Mesendoderm (in vitro differentiated cells): ENCODE results near the gene OR2AP1.
"Not testable (repeated sequence)": the region's sequence is repeated elsewhere in the genome, so short reads cannot be mapped to it uniquely, and the experiment has no call there.

Source experiments
- DNase-seq: peaks from one replicate; pipeline ENCODE4 v3.0.0; 2013
- H2AK5ac ChIP-seq: 2 replicates; pipeline ENCODE4 v1.6.1; 2013; ENCODE audit warnings: low read length, inconsistent platforms
- H2BK120ac ChIP-seq: 2 replicates; pipeline ENCODE4 v1.6.1; 2013; ENCODE audit warnings: low read depth, mild to moderate bottlenecking, low read length, moderate library complexity, mixed read lengths
- H2BK15ac ChIP-seq: replicated peaks from 2 replicates; pipeline ENCODE4 v1.6.1; 2013; ENCODE audit warnings: low read depth, mild to moderate bottlenecking, moderate library complexity
- H2BK5ac ChIP-seq: 2 replicates; pipeline ENCODE4 v1.6.1; 2013; ENCODE audit warnings: low read length, inconsistent platforms
- H3K18ac ChIP-seq: 2 replicates; pipeline ENCODE4 v1.6.1; 2013; ENCODE audit warnings: mild to moderate bottlenecking, low read length, mixed read lengths
- H3K23ac ChIP-seq: one replicate; pipeline ENCODE4 v1.6.1; 2013; ENCODE audit warnings: low read length
- H3K27ac ChIP-seq: 2 replicates; pipeline ENCODE4 v1.5.1; 2013; ENCODE audit warnings: low read depth, mild to moderate bottlenecking, inconsistent platforms, low read length, moderate library complexity
- H3K27me3 ChIP-seq: 2 replicates; pipeline ENCODE4 v1.6.1; 2013; ENCODE audit warnings: low read length, control low read depth, mild to moderate bottlenecking, inconsistent platforms; ENCODE audit not compliant: insufficient read depth, poor library complexity
- H3K36me3 ChIP-seq: 2 replicates; pipeline ENCODE4 v1.6.1; 2013; ENCODE audit warnings: low read length, inconsistent platforms; ENCODE audit not compliant: control insufficient read depth, insufficient read depth
- H3K4ac ChIP-seq: one replicate; pipeline ENCODE4 v1.6.1; 2013; ENCODE audit warnings: low read depth, mild to moderate bottlenecking, low read length, moderate library complexity
- H3K4me1 ChIP-seq: 2 replicates; pipeline ENCODE4 v1.6.1; 2013; ENCODE audit warnings: low read depth, low read length, inconsistent platforms; ENCODE audit not compliant: control insufficient read depth
- H3K4me2 ChIP-seq: 2 replicates; pipeline ENCODE4 v1.6.1; 2013; ENCODE audit warnings: low read length
- H3K4me3 ChIP-seq: 2 replicates; pipeline ENCODE4 v1.5.1; 2013; ENCODE audit warnings: mild to moderate bottlenecking, low read length
- H3K56ac ChIP-seq: one replicate; pipeline ENCODE4 v1.6.1; 2013; ENCODE audit warnings: low read length
- H3K79me1 ChIP-seq: 2 replicates; pipeline ENCODE4 v1.6.1; 2013; ENCODE audit warnings: low read length, inconsistent platforms
- H3K79me2 ChIP-seq: 2 replicates; pipeline ENCODE4 v1.6.1; 2013; ENCODE audit warnings: mild to moderate bottlenecking, low read length; ENCODE audit not compliant: control insufficient read depth, insufficient read depth
- H3K9ac ChIP-seq: 2 replicates; pipeline ENCODE4 v1.6.1; 2013; ENCODE audit warnings: low read length, inconsistent platforms
- H4K5ac ChIP-seq: one replicate; pipeline ENCODE4 v1.6.1; 2013; ENCODE audit warnings: low read length
- H4K8ac ChIP-seq: one replicate; pipeline ENCODE4 v1.6.1; 2013; ENCODE audit warnings: low read depth, mild to moderate bottlenecking, control low read depth, low read length, moderate library complexity
- WGBS: extraction: QIAGEN DNeasy Blood & Tissue Kit; methylation state at CpG from one replicate; pipeline ENCODE4 v1.1.7; 2013; ENCODE audit warnings: low lambda C conversion rate, missing lambda C conversion rate; ENCODE audit not compliant: insufficient coverage; ENCODE audit errors: extremely low coverage; 5-methylcytosine and 5-hydroxymethylcytosine counted together

The OR2AP1 gene

DNA sequence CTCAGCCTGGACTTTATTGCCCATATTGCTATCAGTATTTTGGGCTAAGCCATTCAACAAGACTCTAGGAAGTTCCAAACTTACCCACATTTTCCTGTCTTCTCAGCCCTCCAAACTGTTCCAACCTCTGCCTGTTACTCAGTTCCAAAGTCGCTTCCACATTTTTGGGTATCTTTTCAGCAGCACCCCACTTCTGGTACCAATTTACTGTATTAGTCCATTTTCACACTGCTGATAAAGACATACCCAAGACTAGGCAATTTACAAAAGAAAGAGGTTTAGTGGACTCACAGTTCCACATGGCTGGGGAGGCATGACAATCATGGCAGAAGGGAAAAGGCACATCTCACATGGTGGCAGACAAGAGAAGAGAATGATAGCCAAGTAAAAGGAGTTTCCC lies 1.6 kb upstream of the OR2AP1 start:
- not testable (repeated sequence) for H3K56ac ChIP-seq, H2BK15ac ChIP-seq, DNase-seq, H3K4me1 ChIP-seq, H3K4me3 ChIP-seq, H3K79me2 ChIP-seq, H3K9ac ChIP-seq, H2BK120ac ChIP-seq, H3K36me3 ChIP-seq, H3K79me1 ChIP-seq, H2BK5ac ChIP-seq, H3K27me3 ChIP-seq, H2AK5ac ChIP-seq, H3K4ac ChIP-seq, H3K18ac ChIP-seq, H3K23ac ChIP-seq, H3K27ac ChIP-seq, H4K8ac ChIP-seq, H3K4me2 ChIP-seq, H4K5ac ChIP-seq
- WGBS = no CpG with 5 or more reads among the region's 1 CpG

GRCh38 chr12:55582066-55582465 lies 9.8 kb downstream of the OR2AP1 start:
- Histone ChIP-seq H4K5ac (no peak overlapping the region), H2BK120ac (no peak overlapping the region), H2BK5ac (no peak overlapping the region), H3K23ac (no peak overlapping the region), H3K4ac (no peak overlapping the region), H3K79me1 (no peaks in the 10 kb centered on the region), H4K8ac (no peak overlapping the region), H3K9ac (no peak overlapping the region), H3K4me3 (no peak overlapping the region), H2BK15ac (no peak overlapping the region), H3K79me2 (no peaks in the 10 kb centered on the region), H3K27ac (no peak overlapping the region), H3K27me3 (no peaks in the 10 kb centered on the region), H3K56ac (no peak overlapping the region), H2AK5ac (no peak overlapping the region), H3K36me3 (no peaks in the 10 kb centered on the region), H3K4me2 (no peak overlapping the region), H3K4me1 (no peaks in the 10 kb centered on the region), H3K18ac (no peak overlapping the region)
- DNase-seq = no peak
- WGBS = no CpG with 5 or more reads among the region's 2 CpGs

GRCh38 chr12:55585817-55586216 lies 13.5 kb downstream of the OR2AP1 start:
- Histone ChIP-seq H3K4me2 (no peak overlapping the region), H3K23ac (no peak overlapping the region), H2BK5ac (no peak overlapping the region), H3K27ac (no peak overlapping the region), H3K79me2 (no peaks in the 10 kb centered on the region), H2BK15ac (no peak overlapping the region), H3K4ac (no peak overlapping the region), H3K27me3 (no peaks in the 10 kb centered on the region), H3K9ac (no peak overlapping the region), H4K5ac (no peak overlapping the region), H3K56ac (no peak overlapping the region), H3K18ac (no peak overlapping the region), H3K4me1 (no peaks in the 10 kb centered on the region), H4K8ac (no peak overlapping the region), H2AK5ac (no peak overlapping the region), H3K4me3 (no peak overlapping the region), H3K36me3 (no peaks in the 10 kb centered on the region), H2BK120ac (no peak overlapping the region), H3K79me1 (no peaks in the 10 kb centered on the region)
- DNase-seq = no peak
- WGBS = no CpG with 5 or more reads among the region's 2 CpGs

DNA sequence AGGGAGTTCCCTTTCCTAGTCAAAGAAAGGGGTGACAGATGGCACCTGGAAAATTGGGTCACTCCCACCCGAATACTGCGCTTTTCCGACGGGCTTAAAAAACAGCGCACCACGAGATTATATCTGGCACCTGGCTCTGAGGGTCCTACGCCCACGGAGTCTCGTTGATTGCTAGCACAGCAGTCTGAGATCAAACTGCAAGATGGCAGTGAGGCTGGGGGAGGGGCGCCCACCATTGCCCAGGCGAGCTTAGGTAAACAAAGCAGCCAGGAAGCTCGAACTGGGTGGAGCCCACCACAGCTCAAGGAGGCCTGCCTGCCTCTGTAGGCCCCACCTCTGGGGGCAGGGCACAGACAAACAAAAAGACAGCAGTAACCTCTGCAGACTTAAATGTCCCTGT lies 17.9 kb downstream of the OR2AP1 start:
- H3K27ac ChIP-seq, H3K36me3 ChIP-seq, H3K23ac ChIP-seq, H3K79me1 ChIP-seq, H2BK15ac ChIP-seq, H2BK120ac ChIP-seq, H3K4ac ChIP-seq, H3K4me3 ChIP-seq, H3K27me3 ChIP-seq, H3K18ac ChIP-seq, H2BK5ac ChIP-seq, H3K4me1 ChIP-seq, H2AK5ac ChIP-seq, H4K5ac ChIP-seq, H4K8ac ChIP-seq, H3K79me2 ChIP-seq, H3K9ac ChIP-seq, H3K56ac ChIP-seq, H3K4me2 ChIP-seq: not testable (repeated sequence)
- no CpG with 5 or more reads among the region's 12 CpGs for WGBS
- peak; percentile 9 for DNase-seq

- no peak overlapping the region for H2BK5ac ChIP-seq
- H4K5ac ChIP-seq = no peak overlapping the region
- no peak for DNase-seq
- no peak overlapping the region for H4K8ac ChIP-seq
- H2AK5ac ChIP-seq = no peak overlapping the region
- no peak overlapping the region for H3K4me2 ChIP-seq
- H3K79me2 ChIP-seq = no peaks in the 10 kb centered on the region
- H3K18ac ChIP-seq = no peak overlapping the region
- no peaks in the 10 kb centered on the region for H3K27me3 ChIP-seq
- H2BK15ac ChIP-seq = no peak overlapping the region
- no peak overlapping the region for H3K4me3 ChIP-seq
- H2BK120ac ChIP-seq = no peak overlapping the region
- H3K56ac ChIP-seq = no peak overlapping the region
- no peak overlapping the region for H3K23ac ChIP-seq
- WGBS = no CpG with 5 or more reads among the region's 8 CpGs
- no peak overlapping the region for H3K27ac ChIP-seq
- H3K79me1 ChIP-seq = no peaks in the 10 kb centered on the region
- no peaks in the 10 kb centered on the region for H3K36me3 ChIP-seq
- H3K4ac ChIP-seq = no peak overlapping the region
- no peak overlapping the region for H3K9ac ChIP-seq
- H3K4me1 ChIP-seq = no peaks in the 10 kb centered on the region
These were observed 35.7 kb downstream of the OR2AP1 start for GRCh38 chr12:55607821-55608594.

GRCh38 chr12:55610598-55610997 lies 38.3 kb downstream of the OR2AP1 start:
- H3K4me2 ChIP-seq = no peak overlapping the region
- DNase-seq = no peak
- H2BK5ac ChIP-seq = no peak overlapping the region
- no peak overlapping the region for H4K5ac ChIP-seq
- H3K36me3 ChIP-seq = no peaks in the 10 kb centered on the region
- H3K4me1 ChIP-seq = no peaks in the 10 kb centered on the region
- H2BK15ac ChIP-seq = no peak overlapping the region
- no peak overlapping the region for H3K9ac ChIP-seq
- H3K56ac ChIP-seq = no peak overlapping the region
- H2AK5ac ChIP-seq = no peak overlapping the region
- H4K8ac ChIP-seq = no peak overlapping the region
- no peak overlapping the region for H3K27ac ChIP-seq
- no peaks in the 10 kb centered on the region for H3K79me2 ChIP-seq
- H3K27me3 ChIP-seq = no peaks in the 10 kb centered on the region
- no peak overlapping the region for H3K4me3 ChIP-seq
- no peak overlapping the region for H3K18ac ChIP-seq
- no peaks in the 10 kb centered on the region for H3K79me1 ChIP-seq
- no peak overlapping the region for H2BK120ac ChIP-seq
- no peak overlapping the region for H3K23ac ChIP-seq
- no peak overlapping the region for H3K4ac ChIP-seq
- WGBS = no CpG with 5 or more reads among the region's 1 CpG
